NB4 (cell line): ENCODE data around the gene RFPL1.

Experiments used
- MAX ChIP-seq: IDR thresholded peaks from 2 replicates; pipeline ENCODE4 v1.6.1; 2011; ENCODE audit warnings: low read depth, low read length
- POLR2A ChIP-seq: IDR thresholded peaks from 2 replicates; pipeline ENCODE4 v1.6.1; 2011; ENCODE audit warnings: mild to moderate bottlenecking; ENCODE audit not compliant: insufficient read length; ENCODE audit errors: extremely low read depth
- TF ChIP-seq, protein P1 (sequence below): IDR thresholded peaks from one replicate; pipeline ENCODE4 v1.5.1; 2012; ENCODE audit warnings: low read depth, low read length

GRCh38 chr22:29485448-29485847 is 47.1 kb downstream of the RFPL1 start:
- no peak for TF ChIP-seq POLR2A
- TF ChIP-seq, protein P1, sequence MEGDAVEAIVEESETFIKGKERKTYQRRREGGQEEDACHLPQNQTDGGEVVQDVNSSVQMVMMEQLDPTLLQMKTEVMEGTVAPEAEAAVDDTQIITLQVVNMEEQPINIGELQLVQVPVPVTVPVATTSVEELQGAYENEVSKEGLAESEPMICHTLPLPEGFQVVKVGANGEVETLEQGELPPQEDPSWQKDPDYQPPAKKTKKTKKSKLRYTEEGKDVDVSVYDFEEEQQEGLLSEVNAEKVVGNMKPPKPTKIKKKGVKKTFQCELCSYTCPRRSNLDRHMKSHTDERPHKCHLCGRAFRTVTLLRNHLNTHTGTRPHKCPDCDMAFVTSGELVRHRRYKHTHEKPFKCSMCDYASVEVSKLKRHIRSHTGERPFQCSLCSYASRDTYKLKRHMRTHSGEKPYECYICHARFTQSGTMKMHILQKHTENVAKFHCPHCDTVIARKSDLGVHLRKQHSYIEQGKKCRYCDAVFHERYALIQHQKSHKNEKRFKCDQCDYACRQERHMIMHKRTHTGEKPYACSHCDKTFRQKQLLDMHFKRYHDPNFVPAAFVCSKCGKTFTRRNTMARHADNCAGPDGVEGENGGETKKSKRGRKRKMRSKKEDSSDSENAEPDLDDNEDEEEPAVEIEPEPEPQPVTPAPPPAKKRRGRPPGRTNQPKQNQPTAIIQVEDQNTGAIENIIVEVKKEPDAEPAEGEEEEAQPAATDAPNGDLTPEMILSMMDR, result no peak
- no peak for TF ChIP-seq MAX
